GM18511 (cell line): Measurements from ENCODE around the gene GLYR1.

Experiments used
- ATAC-seq: cut with Tn5 transposase; IDR thresholded peaks from one replicate; pipeline ENCODE4 v1.9.1; 2021; ENCODE audit warnings: mild to moderate bottlenecking, moderate library complexity; ENCODE audit not compliant: unreplicated experiment

The GLYR1 gene

GRCh38 chr16:4766875-4767628, 80.0 kb downstream of the GLYR1 start, which contains the start of gene ZNF500:
Gene ZNF500 (minus strand): TSS chr16:4767162. CDS start chr16:4765978, 1,184 bp downstream.
- ATAC-seq = peak; percentile 87

- no peak for ATAC-seq
Observed at GRCh38 chr16:4765511-4766474, 81.3 kb downstream of the GLYR1 start.

- no peak for ATAC-seq
Observed at GRCh38 chr16:4763791-4764190, 83.3 kb downstream of the GLYR1 start.

- ATAC-seq = no peak
Observed at GRCh38 chr16:4762205-4762604, 84.9 kb downstream of the GLYR1 start.

- no peak for ATAC-seq
Observed at GRCh38 chr16:4760221-4760910, 86.7 kb downstream of the GLYR1 start.

- ATAC-seq = no peak
Observed at GRCh38 chr16:4755687-4756086, 91.4 kb downstream of the GLYR1 start.

GRCh38 chr16:4754865-4755264, 92.2 kb downstream of the GLYR1 start:
- ATAC-seq = no peak

GRCh38 chr16:4753227-4753626, 93.9 kb downstream of the GLYR1 start:
- no peak for ATAC-seq
